Keratinocyte (primary cell): ENCODE results near the gene NHSL1. TPM values are rescaled to one million over a fixed set of nuclear protein-coding genes. Genes with fewer than 3 reads are reported as not detected.

ENCODE experiments used
- DNase-seq: peaks from one replicate; pipeline ENCODE4 v3.0.0-alpha.2; 2011; ENCODE audit warnings: low read depth, missing footprints, low spot score
- FAIRE-seq: peaks from 2 replicates; lab custom pipeline; 2011; peaks lifted over from hg19 to GRCh38; lab: Jason Lieb, UNC
- H2AFZ ChIP-seq: 2 replicates; pipeline ENCODE4 v1.6.0; 2012; ENCODE audit warnings: low read length, control low read depth, inconsistent platforms; ENCODE audit not compliant: control insufficient read depth
- H3K27ac ChIP-seq: 2 replicates; pipeline ENCODE4 v1.5.1; 2011; ENCODE audit warnings: low read length; ENCODE audit not compliant: control insufficient read depth, insufficient read depth
- H3K27me3 ChIP-seq: 3 replicates; pipeline ENCODE4 v1.6.0; 2011; ENCODE audit warnings: low read length; ENCODE audit not compliant: control insufficient read depth, insufficient read depth; ENCODE audit errors: extremely low read depth
- H3K36me3 ChIP-seq, 2 experiments: 2 replicates in 1 of 2; 3 replicates in 1 of 2; pipeline ENCODE4 v1.5.1; 2011; ENCODE audit warnings: low read length in 2 of 2, mild to moderate bottlenecking in 1 of 2; ENCODE audit not compliant: control insufficient read depth in 2 of 2, insufficient read depth in 2 of 2; ENCODE audit errors: extremely low read depth in 1 of 2
- H3K4me1 ChIP-seq: 3 replicates; pipeline ENCODE4 v1.5.1; 2011; ENCODE audit warnings: low read length; ENCODE audit not compliant: control insufficient read depth, insufficient read depth; ENCODE audit errors: extremely low read depth
- H3K4me2 ChIP-seq: 3 replicates; pipeline ENCODE4 v1.6.0; 2011; ENCODE audit warnings: low read depth, low read length; ENCODE audit not compliant: control insufficient read depth, insufficient read depth; ENCODE audit errors: extremely low read depth
- H3K4me3 ChIP-seq, 3 experiments: fragments of 200-600 bp in 1 of 3; sonication (generic) in 1 of 3; 2 replicates in 2 of 3; 3 replicates in 1 of 3; pipeline ENCODE4 v1.5.1; 2011 to 2016; ENCODE audit warnings: low read length in 3 of 3, mild to moderate bottlenecking in 3 of 3, control low read depth in 2 of 3, inconsistent platforms in 1 of 3, low read depth in 1 of 3, mixed read lengths in 1 of 3, mixed run types in 1 of 3, moderate library complexity in 1 of 3; ENCODE audit not compliant: control insufficient read depth in 2 of 3, insufficient read depth in 2 of 3; ENCODE audit errors: extremely low read depth in 1 of 3
- H3K79me2 ChIP-seq: 2 replicates; pipeline ENCODE4 v1.6.0; 2012; ENCODE audit warnings: low read length; ENCODE audit not compliant: control insufficient read depth, insufficient read depth
- H3K9ac ChIP-seq: 3 replicates; pipeline ENCODE4 v1.6.0; 2011; ENCODE audit warnings: low read length; ENCODE audit not compliant: control insufficient read depth, insufficient read depth; ENCODE audit errors: extremely low read depth
- H3K9me1 ChIP-seq: 3 replicates; pipeline ENCODE4 v1.6.0; 2011; ENCODE audit warnings: low read length; ENCODE audit not compliant: control insufficient read depth, insufficient read depth; ENCODE audit errors: extremely low read depth
- H3K9me3 ChIP-seq: 2 replicates; pipeline ENCODE4 v1.5.1; 2012; ENCODE audit warnings: low read depth, low read length; ENCODE audit not compliant: control insufficient read depth
- H4K20me1 ChIP-seq: 3 replicates; pipeline ENCODE4 v1.6.0; 2011; ENCODE audit warnings: low read length; ENCODE audit not compliant: control insufficient read depth, insufficient read depth; ENCODE audit errors: extremely low read depth
- EZH2 ChIP-seq: IDR thresholded peaks from one replicate; pipeline ENCODE4 v1.6.1; 2012; ENCODE audit warnings: inconsistent platforms, mild to moderate bottlenecking, low read length, moderate library complexity
- dilution Hi-C: fragments of 300-500 bp; cut with MboI; formaldehyde crosslinking; loops from one replicate; pipeline ENCODE4 v1.7.0; 2020; ENCODE audit warnings: low sequenced_read_pairs; ENCODE audit not compliant: extremely low pct_ligation_motif_present
- polyA plus RNA-seq, 5 experiments: library from polyadenylated mRNA; depleted of rRNA in 3 of 5; stranded (reverse) in 3 of 5; stranded (forward) in 1 of 5; unstranded in 1 of 5; fragments of >200 nt; gene quantifications; 1 replicate in 1 of 5; 2 replicates in 3 of 5; 3 replicates in 1 of 5; pipeline versions ENCODE4 v1.2.1 to v1.2.3, GENCODE V29; 2011 to 2012; ENCODE audit warnings: missing spikeins in 2 of 5, low read depth in 1 of 5, low replicate concordance in 1 of 5
- TF ChIP-seq, protein P1 (sequence below), 3 experiments: IDR thresholded peaks in 1 of 3; conservative IDR thresholded peaks in 1 of 3; optimal IDR thresholded peaks in 1 of 3; 2 replicates in 2 of 3; 3 replicates in 1 of 3; pipeline versions ENCODE3 to v1.5.1; 2011; ENCODE audit warnings: low read length in 3 of 3, mild to moderate bottlenecking in 3 of 3, moderate library complexity in 2 of 3, control low read depth in 1 of 3, inconsistent platforms in 1 of 3; ENCODE audit not compliant: insufficient read depth in 2 of 3; ENCODE audit errors: extremely low read depth in 1 of 3

Gene NHSL1
- polyA plus RNA-seq, 1 donor (not counting 4 experiments of a cell fraction or from before 2014, with no cell fraction given), result 11.8 TPM

DNA sequence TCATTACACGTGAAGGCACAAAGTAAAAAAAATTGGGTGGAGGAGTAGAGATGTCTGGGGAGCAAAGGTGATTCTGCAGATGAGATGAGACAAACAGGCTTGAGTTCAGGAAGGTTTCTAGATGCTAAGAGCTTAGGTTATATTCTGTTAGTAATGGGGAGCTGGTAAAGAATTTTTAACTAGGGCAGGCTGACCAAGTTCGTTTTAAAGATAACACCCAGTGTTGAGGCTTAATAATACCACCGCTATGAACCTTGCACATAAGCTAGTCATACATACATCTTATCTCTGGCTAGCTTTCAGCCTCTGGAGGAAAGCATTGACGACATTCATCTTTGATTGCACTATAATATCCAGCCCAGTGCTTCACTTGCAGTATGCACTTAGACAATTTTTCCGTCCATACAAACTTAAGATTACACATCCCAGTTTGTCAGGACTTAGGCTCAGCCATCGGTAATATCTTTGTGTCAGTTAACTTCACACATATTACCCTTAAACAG is 12.1 kb downstream of the NHSL1 start:
- no peaks in the 10 kb centered on the region for H3K9me3 ChIP-seq

DNA sequence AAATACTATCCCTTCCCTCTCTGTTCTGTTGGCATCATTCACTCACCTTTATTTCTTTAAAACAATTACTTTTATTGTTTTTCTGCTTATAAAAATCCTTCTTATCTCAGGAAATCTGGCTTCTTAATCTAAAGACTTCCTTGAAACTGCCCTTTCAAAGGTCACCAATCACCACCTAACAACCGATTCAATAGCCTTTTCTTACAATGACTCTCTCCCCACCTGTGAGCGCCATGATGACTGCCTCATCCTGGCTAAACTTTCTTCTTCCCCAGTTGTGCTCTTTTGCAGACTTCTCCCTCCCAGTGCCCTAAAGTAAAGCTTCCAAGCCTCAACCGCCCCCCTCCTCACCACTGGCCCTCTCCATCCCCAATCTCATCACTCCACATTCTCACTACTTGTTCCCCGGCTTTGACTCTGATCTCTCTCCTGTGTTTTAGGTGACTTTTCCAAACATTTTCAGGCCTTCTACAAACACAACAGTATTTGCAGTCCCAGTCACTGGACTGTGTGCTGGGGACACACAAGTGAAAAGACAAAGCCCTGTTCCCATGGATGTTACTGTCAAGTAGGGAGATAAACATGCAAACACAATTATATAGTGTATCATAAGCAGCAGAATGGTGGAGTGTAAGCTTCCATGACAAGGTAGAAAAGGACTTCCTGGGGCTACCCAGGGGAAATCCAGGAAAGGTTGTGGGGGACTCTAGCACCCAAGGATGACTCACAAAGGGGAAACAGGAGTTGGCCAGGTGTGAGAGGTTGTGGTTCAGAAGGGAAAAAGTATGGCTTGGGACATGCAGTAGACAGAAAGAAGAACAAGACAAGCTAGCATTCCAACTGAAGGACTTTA is 12.8 kb downstream of the NHSL1 start:
- H3K4me2 ChIP-seq, result peak overlapping the region; percentile 35
- dilution Hi-C loops, result no loop called here
- no peak overlapping the region for H3K9ac ChIP-seq
- TF ChIP-seq, protein P1, sequence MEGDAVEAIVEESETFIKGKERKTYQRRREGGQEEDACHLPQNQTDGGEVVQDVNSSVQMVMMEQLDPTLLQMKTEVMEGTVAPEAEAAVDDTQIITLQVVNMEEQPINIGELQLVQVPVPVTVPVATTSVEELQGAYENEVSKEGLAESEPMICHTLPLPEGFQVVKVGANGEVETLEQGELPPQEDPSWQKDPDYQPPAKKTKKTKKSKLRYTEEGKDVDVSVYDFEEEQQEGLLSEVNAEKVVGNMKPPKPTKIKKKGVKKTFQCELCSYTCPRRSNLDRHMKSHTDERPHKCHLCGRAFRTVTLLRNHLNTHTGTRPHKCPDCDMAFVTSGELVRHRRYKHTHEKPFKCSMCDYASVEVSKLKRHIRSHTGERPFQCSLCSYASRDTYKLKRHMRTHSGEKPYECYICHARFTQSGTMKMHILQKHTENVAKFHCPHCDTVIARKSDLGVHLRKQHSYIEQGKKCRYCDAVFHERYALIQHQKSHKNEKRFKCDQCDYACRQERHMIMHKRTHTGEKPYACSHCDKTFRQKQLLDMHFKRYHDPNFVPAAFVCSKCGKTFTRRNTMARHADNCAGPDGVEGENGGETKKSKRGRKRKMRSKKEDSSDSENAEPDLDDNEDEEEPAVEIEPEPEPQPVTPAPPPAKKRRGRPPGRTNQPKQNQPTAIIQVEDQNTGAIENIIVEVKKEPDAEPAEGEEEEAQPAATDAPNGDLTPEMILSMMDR (optimal IDR thresholded peaks at IDR 0.05 in 1 of 3, IDR thresholded peaks at IDR 0.05 in 1 of 3, conservative IDR thresholded peaks at IDR 0.05 in 1 of 3; ENCODE audit: extremely low read depth in 1 of 3, insufficient read depth in 2 of 3, low read length in 3 of 3), result no peak
- no peak for TF ChIP-seq EZH2
- H2AFZ ChIP-seq, result no peak overlapping the region
- no peak for DNase-seq
- no peaks in the 10 kb centered on the region for H3K9me1 ChIP-seq
- H3K4me3 ChIP-seq, result no peak overlapping the region
- no peaks in the 10 kb centered on the region for H4K20me1 ChIP-seq
- no peak for FAIRE-seq
- H3K9me3 ChIP-seq, result no peaks in the 10 kb centered on the region
- peaks cover 2 to 7% of the 10 kb centered on the region in 2 experiments for H3K36me3 ChIP-seq
- H3K4me1 ChIP-seq, result peaks cover 35% of the 10 kb centered on the region
- peak overlapping the region; percentile 54 for H3K27ac ChIP-seq
- H3K27me3 ChIP-seq, result no peaks in the 10 kb centered on the region
- H3K79me2 ChIP-seq, result peaks cover 44% of the 10 kb centered on the region

More for the DNA sequence above, 12.1 kb downstream of the NHSL1 start:
- H3K9me1 ChIP-seq, result no peaks in the 10 kb centered on the region
- H2AFZ ChIP-seq, result no peak overlapping the region
- H3K4me1 ChIP-seq, result peaks cover 37% of the 10 kb centered on the region
- no peaks in the 10 kb centered on the region for H3K27me3 ChIP-seq
- no peak overlapping the region for H3K4me3 ChIP-seq
- no peak for FAIRE-seq
- no peak overlapping the region for H3K9ac ChIP-seq
- H3K4me2 ChIP-seq, result peak overlapping the region; percentile 35
- peak overlapping the region; percentile 4 for H3K27ac ChIP-seq
- no peaks in the 10 kb centered on the region for H4K20me1 ChIP-seq
- peaks cover 46% of the 10 kb centered on the region for H3K79me2 ChIP-seq
- peaks cover 2 to 7% of the 10 kb centered on the region in 2 experiments for H3K36me3 ChIP-seq
- no peak for DNase-seq
- dilution Hi-C loops, result no loop called here
- TF ChIP-seq, protein P1 (optimal IDR thresholded peaks at IDR 0.05 in 1 of 3, IDR thresholded peaks at IDR 0.05 in 1 of 3, conservative IDR thresholded peaks at IDR 0.05 in 1 of 3; ENCODE audit: extremely low read depth in 1 of 3, insufficient read depth in 2 of 3, low read length in 3 of 3), result no peak
- no peak for TF ChIP-seq EZH2
